HG03135 (cell line): ENCODE measurements around the gene ABITRAM.
A peak's percentile ranks its signal among the peaks of the same experiment; 100 is the strongest.
"Not testable (repeated sequence)": the region's sequence is repeated elsewhere in the genome, so short reads cannot be mapped to it uniquely, and the experiment has no call there.

ENCODE experiments used
- ATAC-seq: cut with Tn5 transposase; IDR thresholded peaks from one replicate; pipeline ENCODE4 v1.9.1; 2021; ENCODE audit warnings: mild to moderate bottlenecking, moderate library complexity; ENCODE audit not compliant: unreplicated experiment

ABITRAM gene

DNA sequence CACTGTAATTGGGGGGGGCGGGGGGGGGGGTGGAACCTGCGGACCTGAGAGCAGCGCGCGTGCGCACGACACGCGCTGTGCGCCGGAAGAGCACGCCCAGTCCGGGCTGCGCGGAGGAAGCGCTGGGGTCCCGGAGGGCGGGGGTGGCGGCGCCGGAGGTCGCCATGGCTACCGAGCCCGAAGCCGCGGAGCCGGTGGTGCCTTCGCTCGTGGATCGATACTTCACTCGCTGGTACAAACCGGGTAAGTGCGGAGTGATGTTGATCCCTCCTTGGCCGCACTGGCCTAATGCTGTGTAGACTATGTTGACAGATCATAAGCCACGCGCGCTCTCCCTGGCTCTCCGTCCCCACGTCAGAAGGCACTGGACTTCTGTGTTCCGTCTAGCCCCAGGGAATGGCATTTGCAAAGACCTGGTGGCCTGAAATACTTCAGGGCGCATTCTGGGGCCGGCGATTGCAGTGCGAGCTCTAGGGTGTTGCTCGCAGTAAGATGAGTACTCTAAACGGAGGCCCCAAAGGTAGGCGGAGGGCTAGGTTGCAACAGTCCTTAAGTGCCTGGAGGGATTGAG lies at the start of gene ABITRAM:
TSS of gene ABITRAM (plus strand) at position 78 of the 571 bp plus-strand sequence. CDS start at position 165, 87 bp downstream.
- ATAC-seq: peak; percentile 82

GRCh38 chr9:108884701-108885100 lies 49.5 kb upstream of the ABITRAM start:
- ATAC-seq: no peak

GRCh38 chr9:108885643-108886348 lies 48.4 kb upstream of the ABITRAM start:
- peak; percentile 100 for ATAC-seq

GRCh38 chr9:108886594-108887271 lies 47.5 kb upstream of the ABITRAM start:
- ATAC-seq: not testable (repeated sequence)

DNA sequence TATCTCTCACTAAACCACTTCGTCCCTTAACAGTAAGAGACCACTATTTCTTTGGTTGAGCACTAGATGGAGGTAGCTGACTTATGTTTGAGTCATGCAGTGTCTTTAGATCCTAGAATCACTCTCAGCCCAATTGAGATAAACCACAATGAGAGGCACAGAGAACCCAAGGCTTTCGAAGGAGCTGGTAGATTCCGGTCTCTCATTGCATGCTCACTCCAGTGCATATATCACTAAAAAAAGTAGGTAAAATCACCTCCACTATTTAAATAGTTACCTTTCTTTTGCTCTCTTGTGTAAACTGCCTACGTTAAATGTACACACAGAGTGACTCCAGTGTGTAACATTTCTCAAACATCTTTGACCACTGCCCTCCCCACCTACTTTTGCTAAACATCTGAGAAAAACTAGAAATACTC lies 44.5 kb upstream of the ABITRAM start:
- ATAC-seq: no peak

GRCh38 chr9:108894225-108894997 lies 39.8 kb upstream of the ABITRAM start:
- ATAC-seq: no peak

DNA sequence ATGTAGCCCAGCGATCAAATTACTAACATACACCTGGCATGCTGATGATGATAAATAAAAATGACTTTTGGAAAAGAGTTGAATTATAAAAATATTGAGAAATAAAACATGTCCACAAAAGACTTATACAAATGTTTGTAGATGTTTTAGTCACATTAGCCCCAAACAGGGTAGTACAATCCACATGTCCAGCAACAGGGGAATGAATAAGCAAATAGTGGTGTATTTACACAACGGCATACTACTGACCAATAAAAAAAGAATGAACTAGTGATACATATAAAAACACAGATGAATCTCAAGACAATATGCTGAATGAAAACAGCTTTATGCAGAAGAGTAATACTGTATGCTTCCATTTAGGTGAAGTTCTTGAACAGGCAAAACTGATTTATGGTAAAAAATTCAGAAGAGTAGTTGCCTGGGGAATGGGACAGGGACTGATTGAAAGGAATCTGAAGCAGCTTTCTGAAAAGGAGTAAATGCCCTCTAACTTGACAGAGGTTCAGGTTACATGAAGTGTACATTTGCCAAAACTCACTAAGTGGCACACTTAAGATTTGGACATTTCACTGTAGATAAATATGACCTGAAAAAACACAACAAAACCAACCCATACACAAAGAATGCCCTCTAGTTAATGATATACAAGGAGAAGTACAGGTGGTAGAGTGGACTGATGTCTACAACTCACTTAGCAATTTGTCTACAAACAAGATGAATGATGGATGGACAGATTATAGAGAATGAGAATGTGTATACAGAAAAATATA lies 36.7 kb upstream of the ABITRAM start:
- no peak for ATAC-seq

- ATAC-seq: not testable (repeated sequence)
These were observed 35.0 kb upstream of the ABITRAM start for GRCh38 chr9:108899023-108899695.

DNA sequence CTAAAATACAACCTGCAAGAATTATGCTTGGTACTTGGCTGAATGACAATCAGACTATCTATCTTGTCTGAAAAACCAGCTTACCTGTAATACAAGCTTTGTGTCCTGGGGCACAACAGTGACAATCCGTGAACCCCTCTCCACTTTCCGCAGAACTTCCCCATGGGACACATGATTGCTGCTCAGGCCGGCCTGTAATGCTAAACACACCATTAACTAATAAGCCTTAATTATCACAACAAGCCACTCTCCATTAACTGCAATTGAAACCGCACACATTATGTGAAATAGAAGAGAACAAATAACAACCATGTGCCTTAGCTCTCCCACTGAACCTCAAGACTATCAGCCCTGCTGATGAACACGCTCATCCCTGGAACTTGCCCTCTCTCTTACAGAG lies 34.0 kb upstream of the ABITRAM start:
- no peak for ATAC-seq

DNA sequence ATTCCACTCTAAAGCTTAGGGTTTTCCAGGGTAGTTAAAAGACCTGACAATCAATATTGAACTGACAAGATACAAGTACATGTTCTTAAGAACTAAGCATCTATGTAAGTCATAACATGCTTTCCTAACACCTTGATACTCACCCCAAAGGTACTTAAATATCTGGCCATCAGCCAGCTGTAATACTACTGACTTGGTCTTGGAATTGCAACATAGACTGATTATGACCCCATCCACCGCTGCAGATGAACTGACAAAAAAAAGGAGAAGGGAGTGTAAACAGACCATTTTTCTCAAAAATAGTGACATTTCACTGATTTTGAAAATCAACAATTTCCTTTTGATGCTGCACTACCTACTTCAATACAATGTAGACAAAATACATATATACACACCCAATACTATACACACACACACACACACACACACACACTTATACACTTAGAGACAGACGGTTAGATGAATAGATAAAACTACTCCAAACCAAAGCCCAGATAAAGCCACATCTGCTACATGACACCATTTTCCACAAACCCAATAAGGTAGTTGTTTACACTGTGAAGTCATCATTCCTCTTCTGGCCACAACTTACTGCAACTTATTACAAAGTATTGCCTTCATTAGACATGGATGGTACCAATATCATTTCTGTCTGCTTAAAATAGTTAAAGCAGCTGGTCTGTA lies 30.6 kb upstream of the ABITRAM start:
- ATAC-seq: no peak

DNA sequence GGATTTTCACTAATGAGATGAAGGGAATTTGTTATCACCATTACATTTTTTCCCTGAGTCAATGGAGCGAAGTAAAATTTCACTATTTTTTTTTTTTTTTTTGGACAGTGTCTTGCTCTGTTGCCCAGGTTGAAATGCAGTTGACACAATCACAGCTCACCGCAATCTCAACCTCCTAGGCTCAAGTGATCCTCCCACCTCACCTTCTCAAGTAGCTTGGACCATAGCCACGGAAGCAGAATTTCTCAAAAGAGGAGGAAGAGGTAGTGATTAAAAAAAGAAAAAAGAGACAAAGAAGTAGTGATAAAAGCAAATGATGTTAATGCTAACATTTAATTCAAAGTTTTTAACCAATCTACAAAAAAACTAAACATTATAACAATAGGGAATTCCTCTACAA lies 30.0 kb upstream of the ABITRAM start:
- no peak for ATAC-seq

- no peak for ATAC-seq
These were observed 28.7 kb upstream of the ABITRAM start for GRCh38 chr9:108905494-108905893.

GRCh38 chr9:108910402-108910801 lies 23.8 kb upstream of the ABITRAM start:
- ATAC-seq: no peak

GRCh38 chr9:108910914-108911313 lies 23.3 kb upstream of the ABITRAM start:
- ATAC-seq: no peak

- no peak for ATAC-seq
These were observed 22.4 kb upstream of the ABITRAM start for GRCh38 chr9:108911820-108912219.

GRCh38 chr9:108913391-108913790 lies 20.8 kb upstream of the ABITRAM start:
- no peak for ATAC-seq

GRCh38 chr9:108919517-108919916 lies 14.7 kb upstream of the ABITRAM start:
- no peak for ATAC-seq

DNA sequence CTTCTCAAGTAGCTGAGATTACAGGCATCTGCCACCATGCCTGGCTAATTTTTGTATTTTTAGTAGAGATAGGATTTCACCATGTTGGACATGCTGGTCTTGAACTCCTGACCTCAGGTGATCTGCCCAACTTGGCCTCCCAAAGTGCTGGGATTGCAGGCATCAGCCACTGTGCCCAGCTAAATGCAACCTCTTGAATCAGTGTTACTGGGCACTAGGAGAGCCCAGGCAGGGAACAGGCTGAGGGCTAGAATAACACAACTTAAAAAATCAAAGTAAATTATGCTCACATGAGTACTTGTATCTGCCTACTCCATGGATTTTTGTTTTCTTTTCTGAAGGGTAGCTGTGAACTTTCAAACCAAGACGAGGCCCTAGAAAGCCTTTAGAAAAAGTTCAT lies 13.8 kb upstream of the ABITRAM start:
- ATAC-seq: not testable (repeated sequence)

DNA sequence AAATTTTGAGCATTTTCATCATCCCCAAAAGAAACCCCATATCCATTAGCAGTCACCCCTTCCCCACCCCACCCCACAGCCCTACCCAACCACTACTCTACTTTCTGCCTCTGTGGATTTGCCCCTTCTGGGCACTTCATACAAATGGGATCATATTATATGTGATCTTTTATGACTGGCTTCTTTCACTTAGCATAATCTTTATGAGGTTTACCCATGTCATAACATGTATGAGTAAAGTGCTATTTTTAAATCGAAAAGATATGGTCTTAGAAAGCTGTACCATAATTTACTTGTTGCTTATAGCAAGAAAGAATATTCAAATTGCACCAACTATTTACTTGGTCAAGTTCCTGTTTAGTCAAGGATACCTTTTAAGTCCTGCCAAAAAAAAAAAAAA lies 13.0 kb upstream of the ABITRAM start:
- no peak for ATAC-seq
